Activated CD8-positive, alpha-beta memory T cell treated with anti-CD3 and anti-CD28 coated beads for 1 hour (primary cell): ENCODE measurements around the gene NPHP3.
"Not testable (repeated sequence)": the region's sequence is repeated elsewhere in the genome, so short reads cannot be mapped to it uniquely, and the experiment has no call there.

Source experiments
- DNase-seq, 2 donors: peaks; one replicate each; pipeline ENCODE4 v3.0.0-alpha.2; 2020; ENCODE audit warnings: low read depth in 1 of 2; ENCODE audit errors: extremely low read depth in 1 of 2

The NPHP3 gene

DNA sequence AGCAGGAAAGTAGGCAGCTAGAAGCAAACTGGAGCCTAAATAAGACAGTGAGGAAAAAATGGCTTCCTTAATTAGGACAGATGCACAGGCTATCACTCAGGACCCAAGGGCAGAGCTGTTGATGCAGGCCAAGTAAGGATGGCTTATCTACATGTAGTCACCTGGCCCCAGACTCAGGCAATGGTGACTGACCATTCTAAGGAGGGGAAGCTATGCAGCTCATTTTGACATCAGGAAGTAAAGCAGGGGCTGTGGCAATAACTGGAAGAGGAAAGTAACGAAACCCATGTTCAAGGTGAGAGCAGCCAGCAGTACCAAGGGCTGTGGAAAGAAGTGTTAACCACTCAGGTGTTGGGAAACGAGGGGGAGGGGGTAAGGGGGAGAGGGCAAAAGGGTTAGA lies 78.8 kb downstream of the NPHP3 start:
- no peak for DNase-seq

DNA sequence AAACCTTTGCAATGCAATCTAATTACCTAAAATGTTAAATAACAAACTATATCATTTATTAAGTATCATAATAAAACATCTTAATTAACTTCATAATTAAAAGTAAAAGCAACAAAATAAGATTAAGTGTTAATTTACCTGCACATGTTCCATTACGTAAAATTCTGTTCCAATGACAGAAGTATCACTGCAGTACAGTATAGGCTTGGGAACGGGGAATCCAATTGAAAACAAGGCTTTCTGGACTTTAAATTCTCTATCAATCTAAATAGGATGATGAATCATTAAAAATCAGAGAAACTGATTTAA lies 79.7 kb downstream of the NPHP3 start:
- DNase-seq = no peak

DNA sequence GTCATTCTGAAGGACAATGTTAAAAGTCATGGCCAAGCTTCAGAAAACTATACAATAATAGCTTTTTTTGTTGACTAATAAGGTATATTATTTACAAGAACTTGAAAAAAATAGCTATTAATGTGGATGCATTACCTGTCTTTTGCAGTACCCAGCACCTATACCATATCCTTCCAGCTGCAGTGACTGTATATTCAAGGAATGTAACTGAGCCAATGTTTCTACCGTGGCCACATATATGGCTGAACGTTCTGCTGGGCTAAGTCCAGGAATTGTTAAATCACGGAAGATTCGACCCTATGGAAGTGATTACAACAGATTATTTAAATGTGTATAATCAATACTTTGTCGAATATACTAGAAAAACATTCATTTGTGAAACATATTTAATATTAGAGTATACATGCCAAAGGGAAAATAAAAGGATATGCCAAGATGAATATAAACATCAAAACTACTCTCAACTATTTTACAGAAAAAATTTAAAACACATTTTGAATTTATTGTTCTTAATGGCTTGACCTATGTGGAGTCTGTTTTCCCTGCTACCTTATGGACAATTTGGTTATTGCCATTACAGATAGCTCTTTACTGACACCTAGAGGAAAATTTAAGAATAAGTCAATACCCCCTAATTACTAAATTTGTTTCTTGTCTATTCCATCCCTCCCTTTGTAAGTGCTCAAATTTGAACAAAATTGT lies 80.2 kb downstream of the NPHP3 start:
- no peak for DNase-seq

- not testable (repeated sequence) for DNase-seq
Measured at GRCh38 chr3:132641427-132641826, 80.8 kb downstream of the NPHP3 start.

- no peak for DNase-seq
Measured at GRCh38 chr3:132638706-132639105, 83.5 kb downstream of the NPHP3 start.

- no peak for DNase-seq
Measured at GRCh38 chr3:132637590-132637989, 84.6 kb downstream of the NPHP3 start.

DNA sequence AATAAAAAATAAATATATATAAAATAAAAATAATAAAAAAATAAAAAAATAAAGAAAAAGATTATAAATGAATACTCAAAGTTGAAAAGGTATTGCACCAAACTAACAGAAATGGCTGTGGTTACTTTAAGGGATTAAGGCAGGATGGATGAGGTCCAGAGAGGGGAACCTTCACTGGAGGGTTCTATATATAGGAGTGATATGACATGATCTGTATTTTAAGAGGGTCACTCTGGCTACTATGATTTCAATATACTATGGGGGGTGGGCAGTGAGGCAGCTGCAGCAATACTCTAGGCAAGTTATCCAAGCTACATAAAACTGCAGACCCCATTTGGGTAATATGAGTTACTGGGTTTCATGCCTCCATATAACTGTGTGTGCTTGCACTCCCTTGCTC lies 87.2 kb downstream of the NPHP3 start:
- DNase-seq = no peak
